H9 (cell line): ENCODE measurements around the gene RBM15. TPM values are rescaled to one million over a fixed set of nuclear protein-coding genes. Genes with fewer than 3 reads are reported as not detected.

Source experiments
- DNase-seq: peaks from one replicate; pipeline ENCODE4 v3.0.0-alpha.2; 2017
- H2AFZ ChIP-seq: one replicate; pipeline ENCODE4 v1.6.1; 2013; ENCODE audit warnings: mild to moderate bottlenecking, low read length, control low read depth, moderate library complexity
- H2AK5ac ChIP-seq: 2 replicates; pipeline ENCODE4 v1.6.1; 2013; ENCODE audit warnings: low read length, control low read depth, mixed read lengths; ENCODE audit not compliant: insufficient read length
- H2BK120ac ChIP-seq: one replicate; pipeline ENCODE4 v1.6.1; 2013; ENCODE audit warnings: low read depth, mild to moderate bottlenecking, low read length, control low read depth, inconsistent platforms; ENCODE audit not compliant: poor library complexity, severe bottlenecking
- H2BK12ac ChIP-seq: 2 replicates; pipeline ENCODE4 v1.6.1; 2013; ENCODE audit warnings: low read length, control low read depth, mixed read lengths, low read depth; ENCODE audit not compliant: insufficient read length
- H2BK15ac ChIP-seq: 2 replicates; pipeline ENCODE4 v1.6.1; 2013; ENCODE audit warnings: low read depth, low read length, control low read depth
- H2BK20ac ChIP-seq: one replicate; pipeline ENCODE4 v1.6.1; 2013; ENCODE audit warnings: low read depth, mild to moderate bottlenecking, low read length, control low read depth, inconsistent platforms; ENCODE audit not compliant: poor library complexity, severe bottlenecking
- H2BK5ac ChIP-seq: 2 replicates; pipeline ENCODE4 v1.6.1; 2013; ENCODE audit warnings: low read length, control low read depth, mixed read lengths; ENCODE audit not compliant: insufficient read length
- H3K14ac ChIP-seq: 2 replicates; pipeline ENCODE4 v1.6.1; 2013; ENCODE audit warnings: low read length, control low read depth; ENCODE audit not compliant: insufficient read depth
- H3K18ac ChIP-seq: 2 replicates; pipeline ENCODE4 v1.6.1; 2013; ENCODE audit warnings: low read depth, mild to moderate bottlenecking, mixed read lengths, low read length, control low read depth; ENCODE audit not compliant: insufficient read length
- H3K23ac ChIP-seq: 2 replicates; pipeline ENCODE4 v1.6.1; 2013; ENCODE audit warnings: low read length, control low read depth, mixed read lengths, low read depth; ENCODE audit not compliant: insufficient read length
- H3K23me2 ChIP-seq: 2 replicates; pipeline ENCODE4 v1.6.1; 2013; ENCODE audit warnings: low read depth, mild to moderate bottlenecking, mixed read lengths, low read length, control low read depth; ENCODE audit not compliant: insufficient read length, poor library complexity, severe bottlenecking
- H3K27ac ChIP-seq: 2 replicates; pipeline ENCODE4 v1.5.1; 2013; ENCODE audit warnings: low read length, control low read depth, mixed read lengths, low read depth; ENCODE audit not compliant: insufficient read length
- H3K27me3 ChIP-seq: 2 replicates; pipeline ENCODE4 v1.6.1; 2013; ENCODE audit warnings: low read length, control low read depth, inconsistent platforms; ENCODE audit not compliant: insufficient read depth
- H3K4ac ChIP-seq: 2 replicates; pipeline ENCODE4 v1.6.1; 2013; ENCODE audit warnings: low read depth, mild to moderate bottlenecking, control low read depth, inconsistent platforms, low read length, moderate library complexity
- H3K4me1 ChIP-seq: 2 replicates; pipeline ENCODE4 v1.6.1; 2013; ENCODE audit warnings: low read length, control low read depth, inconsistent platforms; ENCODE audit not compliant: insufficient read depth
- H3K4me2 ChIP-seq: 2 replicates; pipeline ENCODE4 v1.6.1; 2013; ENCODE audit warnings: low read length, control low read depth, mixed read lengths; ENCODE audit not compliant: insufficient read length, insufficient read depth
- H3K56ac ChIP-seq: 2 replicates; pipeline ENCODE4 v1.6.1; 2013; ENCODE audit warnings: low read depth, mild to moderate bottlenecking, mixed read lengths, low read length, control low read depth; ENCODE audit not compliant: insufficient read length
- H3K79me1 ChIP-seq: 2 replicates; pipeline ENCODE4 v1.6.1; 2013; ENCODE audit warnings: low read depth, mild to moderate bottlenecking, moderate library complexity, low read length, control low read depth, inconsistent platforms; ENCODE audit not compliant: insufficient read depth, poor library complexity, severe bottlenecking
- H3K79me2 ChIP-seq: 2 replicates; pipeline ENCODE4 v1.6.1; 2013; ENCODE audit warnings: low read length, control low read depth, inconsistent platforms; ENCODE audit not compliant: insufficient read depth
- H3K9ac ChIP-seq: 2 replicates; pipeline ENCODE4 v1.6.1; 2013; ENCODE audit warnings: low read length, control low read depth, mixed read lengths; ENCODE audit not compliant: insufficient read length; ENCODE audit errors: extremely low read depth
- H3K9me3 ChIP-seq: one replicate; pipeline ENCODE4 v1.6.1; 2013; ENCODE audit warnings: low read depth, low read length, inconsistent platforms; ENCODE audit not compliant: control insufficient read depth
- H3T11ph ChIP-seq: one replicate; pipeline ENCODE4 v1.6.1; 2013; ENCODE audit warnings: mild to moderate bottlenecking, low read length, control low read depth, inconsistent platforms
- H4K20me1 ChIP-seq: one replicate; pipeline ENCODE4 v1.6.1; 2013; ENCODE audit not compliant: control insufficient read depth, insufficient read length, insufficient read depth
- H4K5ac ChIP-seq: 2 replicates; pipeline ENCODE4 v1.6.1; 2013; ENCODE audit warnings: low read depth, mild to moderate bottlenecking, mixed read lengths, low read length, control low read depth; ENCODE audit not compliant: insufficient read length
- H4K8ac ChIP-seq: replicated peaks from 2 replicates; pipeline ENCODE4 v1.6.1; 2013; ENCODE audit warnings: low read length, control low read depth, mixed read lengths, low read depth; ENCODE audit not compliant: insufficient read length
- H4K91ac ChIP-seq: 2 replicates; pipeline ENCODE4 v1.6.1; 2013; ENCODE audit warnings: low read depth, mild to moderate bottlenecking, moderate library complexity, mixed read lengths, low read length, control low read depth; ENCODE audit not compliant: insufficient read length
- H3K27ac Mint-ChIP-seq, 3 experiments: 2 replicates in 2 of 3; 3 replicates in 1 of 3; pipeline ENCODE4 v1.8.0; 2020 to 2021; ENCODE audit warnings: mixed read lengths in 3 of 3, mild to moderate bottlenecking in 1 of 3, moderate library complexity in 1 of 3
- H3K27me3 Mint-ChIP-seq: 2 replicates; pipeline ENCODE4 v1.8.0; 2021; ENCODE audit warnings: low read depth, mild to moderate bottlenecking, moderate library complexity, mixed read lengths
- H3K36me3 Mint-ChIP-seq, 3 experiments: 2 replicates in 2 of 3; 3 replicates in 1 of 3; pipeline ENCODE4 v1.8.0; 2020 to 2021; ENCODE audit warnings: low read depth in 3 of 3, mixed read lengths in 3 of 3; ENCODE audit not compliant: insufficient read depth in 1 of 3
- H3K4me1 Mint-ChIP-seq, 2 experiments: 2 replicates each; pipeline ENCODE4 v1.8.0; 2020; ENCODE audit warnings: mixed read lengths in 2 of 2
- H3K4me3 Mint-ChIP-seq, 2 experiments: 2 replicates in 1 of 2; 3 replicates in 1 of 2; pipeline ENCODE4 v1.8.0; 2020 to 2021; ENCODE audit warnings: mild to moderate bottlenecking in 2 of 2, mixed read lengths in 2 of 2, moderate library complexity in 1 of 2
- H3K9me3 Mint-ChIP-seq, 2 experiments: 2 replicates in 1 of 2; 3 replicates in 1 of 2; pipeline ENCODE4 v1.8.0; 2020; ENCODE audit warnings: mild to moderate bottlenecking in 2 of 2, mixed read lengths in 2 of 2, moderate library complexity in 1 of 2
- WGBS: extraction: QIAGEN DNeasy Blood & Tissue Kit; methylation state at CpG from one replicate; pipeline ENCODE4 v1.1.7; 2013; ENCODE audit warnings: missing lambda C conversion rate, low lambda C conversion rate, mixed read lengths; ENCODE audit not compliant: insufficient read length; ENCODE audit errors: extremely low coverage; 5-methylcytosine and 5-hydroxymethylcytosine counted together
- total RNA-seq: library from RNA; stranded (reverse); gene quantifications from 2 replicates; pipeline ENCODE4 v1.2.1, GENCODE V29; 2021
- TF ChIP-seq, protein P1 (sequence below): fragments of 200-600 bp; sonication (generic); conservative IDR thresholded peaks from 3 replicates; pipeline ENCODE4 v1.8.0; 2021; ENCODE audit warnings: antibody characterized with exemption, mild to moderate bottlenecking

The RBM15 gene
- total RNA-seq, 1 experiment from 2014 or later: 62.0 TPM

DNA sequence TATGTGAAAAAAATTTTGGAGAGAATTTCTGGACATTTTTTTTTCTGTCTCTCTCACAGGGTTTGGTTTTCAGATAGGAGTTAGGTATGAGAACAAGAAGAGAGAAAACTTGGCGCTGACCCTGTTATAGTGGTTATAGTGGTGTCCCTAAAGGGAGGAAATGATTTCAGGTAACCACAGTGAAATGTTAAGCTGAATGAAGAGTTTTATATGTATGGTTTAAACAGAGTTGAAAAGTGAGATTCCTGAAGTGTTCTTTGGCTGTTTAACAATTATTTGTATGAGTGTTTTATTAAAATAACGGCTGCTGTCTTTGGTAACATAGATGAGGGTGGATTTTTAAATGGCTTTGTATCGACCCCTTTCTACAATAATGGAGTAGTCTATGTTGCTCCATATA is 6.3 kb downstream of the RBM15 start:
- Mint-ChIP-seq H3K27me3 (no peaks in the 10 kb centered on the region), H3K36me3 (peaks cover 34 to 67% (median 66%) of the 10 kb centered on the region in 3 experiments), H3K4me1 (peaks cover 77 to 82% of the 10 kb centered on the region in 2 experiments), H3K4me3 (peak overlapping the region; percentile 7 to 41; a peak in 1 of 5 replicates), H3K27ac (peak overlapping the region in 1 of 3 experiments; percentile 40; a peak in 1 of 7 replicates), H3K9me3 (no peaks in the 10 kb centered on the region)
- H3K9me3 ChIP-seq: no peaks in the 10 kb centered on the region
- H3K4me2 ChIP-seq: no peak overlapping the region
- H2BK20ac ChIP-seq: no peak overlapping the region
- TF ChIP-seq, protein P1, sequence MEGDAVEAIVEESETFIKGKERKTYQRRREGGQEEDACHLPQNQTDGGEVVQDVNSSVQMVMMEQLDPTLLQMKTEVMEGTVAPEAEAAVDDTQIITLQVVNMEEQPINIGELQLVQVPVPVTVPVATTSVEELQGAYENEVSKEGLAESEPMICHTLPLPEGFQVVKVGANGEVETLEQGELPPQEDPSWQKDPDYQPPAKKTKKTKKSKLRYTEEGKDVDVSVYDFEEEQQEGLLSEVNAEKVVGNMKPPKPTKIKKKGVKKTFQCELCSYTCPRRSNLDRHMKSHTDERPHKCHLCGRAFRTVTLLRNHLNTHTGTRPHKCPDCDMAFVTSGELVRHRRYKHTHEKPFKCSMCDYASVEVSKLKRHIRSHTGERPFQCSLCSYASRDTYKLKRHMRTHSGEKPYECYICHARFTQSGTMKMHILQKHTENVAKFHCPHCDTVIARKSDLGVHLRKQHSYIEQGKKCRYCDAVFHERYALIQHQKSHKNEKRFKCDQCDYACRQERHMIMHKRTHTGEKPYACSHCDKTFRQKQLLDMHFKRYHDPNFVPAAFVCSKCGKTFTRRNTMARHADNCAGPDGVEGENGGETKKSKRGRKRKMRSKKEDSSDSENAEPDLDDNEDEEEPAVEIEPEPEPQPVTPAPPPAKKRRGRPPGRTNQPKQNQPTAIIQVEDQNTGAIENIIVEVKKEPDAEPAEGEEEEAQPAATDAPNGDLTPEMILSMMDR: no peak
- DNase-seq: no peak
- no peak overlapping the region for H2BK120ac ChIP-seq
- H2BK5ac ChIP-seq: no peak overlapping the region
- peaks cover 51% of the 10 kb centered on the region for H3K79me2 ChIP-seq
- H3K14ac ChIP-seq: no peak overlapping the region
- no peak overlapping the region for H2BK15ac ChIP-seq
- H3K4me1 ChIP-seq: peaks cover 6% of the 10 kb centered on the region; the same call in 1 of the 2 replicates
- no peak overlapping the region for H3K9ac ChIP-seq
- H3K18ac ChIP-seq: no peak overlapping the region
- H4K5ac ChIP-seq: no peak overlapping the region
- peaks cover 4% of the 10 kb centered on the region for H3K79me1 ChIP-seq
- H3K27ac ChIP-seq: no peak overlapping the region
- no peak overlapping the region for H2AFZ ChIP-seq
- no CpG with 5 or more reads among the region's 3 CpGs for WGBS
- H4K20me1 ChIP-seq: no peaks in the 10 kb centered on the region
- no peak overlapping the region for H4K91ac ChIP-seq
- H2AK5ac ChIP-seq: no peak overlapping the region
- H3K4ac ChIP-seq: no peak overlapping the region
- H4K8ac ChIP-seq: no peak overlapping the region
- H3K23ac ChIP-seq: no peak overlapping the region
- no peak overlapping the region for H3K56ac ChIP-seq
- H2BK12ac ChIP-seq: no peak overlapping the region
- H3K23me2 ChIP-seq: peaks cover 6% of the 10 kb centered on the region
- H3T11ph ChIP-seq: no peak overlapping the region
- no peaks in the 10 kb centered on the region for H3K27me3 ChIP-seq
